AG04449 (cell line): ENCODE data around the gene AHI1.

Experiments
- CTCF ChIA-PET: fragments of 350-600 bp; formaldehyde crosslinking; extraction: SDS; loops from one replicate; lab custom pipeline; 2021; ENCODE audit warnings: antibody characterized with exemption; lab: Yijun Ruan, JAX
- POLR2A ChIA-PET: fragments of 400-600, 350-600 bp; formaldehyde crosslinking; extraction: SDS; loops from one replicate; lab custom pipeline; 2020; ENCODE audit warnings: antibody characterized with exemption, inconsistent platforms; lab: Yijun Ruan, JAX
- DNase-seq: peaks from one replicate; pipeline ENCODE4 v3.0.0-alpha.2; 2010; ENCODE audit warnings: low read depth, low spot score
- H3K4me3 ChIP-seq: 2 replicates; pipeline ENCODE4 v1.5.1; 2011; ENCODE audit warnings: low read depth, mild to moderate bottlenecking, control low read depth, low read length
- CTCF ChIP-seq: IDR thresholded peaks from one replicate; pipeline ENCODE4 v1.5.1; 2011; ENCODE audit warnings: mild to moderate bottlenecking, moderate library complexity, low read length, control low read depth, inconsistent platforms; ENCODE audit not compliant: insufficient read depth; ENCODE audit errors: missing control alignments

AHI1 gene

GRCh38 chr6:135291288-135292076, 206.1 kb downstream of the AHI1 start:
- DNase-seq: no peak
- H3K4me3 ChIP-seq: no peak overlapping the region
- ChIA-PET POLR2A (no interaction called here), CTCF (interaction anchor here (1.6 kb wide), 1 partner anchor 19 kb away, joined by 3 read pairs; no protein-coding TSS in a partner anchor)
- TF ChIP-seq CTCF: no peak

- CTCF ChIA-PET: no interaction called here
- H3K4me3 ChIP-seq: no peak overlapping the region
- POLR2A ChIA-PET: no interaction called here
- no peak for DNase-seq
- TF ChIP-seq CTCF: no peak
Observed at GRCh38 chr6:135289816-135290215, 207.7 kb downstream of the AHI1 start.

- TF ChIP-seq CTCF: no peak
- no peak for DNase-seq
- H3K4me3 ChIP-seq: no peak overlapping the region
- CTCF ChIA-PET: no interaction called here
- POLR2A ChIA-PET: no interaction called here
Observed at GRCh38 chr6:135286962-135287538, 210.5 kb downstream of the AHI1 start.

- CTCF ChIA-PET: no interaction called here
- TF ChIP-seq CTCF: no peak
- no peak for DNase-seq
- no peak overlapping the region for H3K4me3 ChIP-seq
- POLR2A ChIA-PET: no interaction called here
Observed at GRCh38 chr6:135285165-135285564, 212.4 kb downstream of the AHI1 start.

- ChIA-PET POLR2A (no interaction called here), CTCF (no interaction called here)
- DNase-seq: no peak
- TF ChIP-seq CTCF: no peak
- no peak overlapping the region for H3K4me3 ChIP-seq
Observed at GRCh38 chr6:135283926-135284325, 213.6 kb downstream of the AHI1 start.

- no peak overlapping the region for H3K4me3 ChIP-seq
- DNase-seq: no peak
- CTCF ChIA-PET: no interaction called here
- POLR2A ChIA-PET: no interaction called here
- no peak for TF ChIP-seq CTCF
Observed at GRCh38 chr6:135282395-135282794, 215.1 kb downstream of the AHI1 start.
